ENCODE measurements around the gene CFAP100. TPM values are rescaled to one million over a fixed set of nuclear protein-coding genes. Genes with fewer than 3 reads are reported as not detected.

Gene CFAP100
- total RNA-seq, 4 donors from 2014 or later: not detected

GRCh38 chr3:126459111-126459762 is 64.5 kb downstream of the CFAP100 start:
- DNase-seq (ENCODE audit: extremely low spot score): no peak
- TF ChIP-seq EP300 (IDR thresholded peaks at IDR 0.05) (no peak), POLR2A (IDR thresholded peaks at IDR 0.05; ENCODE audit: low read depth) (no peak), POLR2AphosphoS5 (IDR thresholded peaks at IDR 0.05) (no peak), CTCF (IDR thresholded peaks at IDR 0.05) (no peak)
- no peaks in the 10 kb centered on the region for H3K27me3 ChIP-seq
- intact Hi-C loops (cut with DNase I): no loop called here
- H3K9me3 ChIP-seq: no peaks in the 10 kb centered on the region
- WGBS: 83% methylated on average over 7 of the region's 7 CpGs
- peaks cover 49 to 94% (median 81%) of the 10 kb centered on the region in 4 donors for H3K36me3 ChIP-seq
- H3K4me1 ChIP-seq: peaks cover 0 to 14% (median 1%) of the 10 kb centered on the region in 4 donors
- no peak overlapping the region for H3K4me3 ChIP-seq
- no peak overlapping the region for H3K27ac ChIP-seq (replicated peaks in 1 of 4)

GRCh38 chr3:126459763-126460127 is 65.0 kb downstream of the CFAP100 start:
- DNase-seq (ENCODE audit: extremely low spot score): no peak
- no peaks in the 10 kb centered on the region for H3K27me3 ChIP-seq
- no peak overlapping the region for H3K4me3 ChIP-seq
- TF ChIP-seq EP300 (IDR thresholded peaks at IDR 0.05) (no peak), CTCF (IDR thresholded peaks at IDR 0.05) (no peak), POLR2A (IDR thresholded peaks at IDR 0.05; ENCODE audit: low read depth) (no peak), POLR2AphosphoS5 (IDR thresholded peaks at IDR 0.05) (no peak)
- 91% methylated on average over 9 of the region's 9 CpGs for WGBS
- peaks cover 0 to 15% (median 1%) of the 10 kb centered on the region in 4 donors for H3K4me1 ChIP-seq
- H3K36me3 ChIP-seq: peaks cover 54 to 96% (median 85%) of the 10 kb centered on the region in 4 donors
- H3K9me3 ChIP-seq: no peaks in the 10 kb centered on the region
- intact Hi-C loops (cut with DNase I): no loop called here
- no peak overlapping the region for H3K27ac ChIP-seq (replicated peaks in 1 of 4)

GRCh38 chr3:126460381-126460780 is 65.7 kb downstream of the CFAP100 start:
- Histone ChIP-seq H3K4me1 (peaks cover 0 to 15% (median 1%) of the 10 kb centered on the region in 4 donors), H3K9me3 (no peaks in the 10 kb centered on the region), H3K4me3 (no peak overlapping the region), H3K36me3 (peaks cover 60 to 100% (median 88%) of the 10 kb centered on the region in 4 donors), H3K27ac (replicated peaks in 1 of 4) (no peak overlapping the region), H3K27me3 (no peaks in the 10 kb centered on the region)
- no peak for DNase-seq (ENCODE audit: extremely low spot score)
- WGBS: 83% methylated on average over 6 of the region's 7 CpGs
- no peak for TF ChIP-seq POLR2AphosphoS5 (IDR thresholded peaks at IDR 0.05)
- TF ChIP-seq POLR2A (IDR thresholded peaks at IDR 0.05; ENCODE audit: low read depth): no peak
- no peak for TF ChIP-seq EP300 (IDR thresholded peaks at IDR 0.05)
- TF ChIP-seq CTCF (IDR thresholded peaks at IDR 0.05): no peak
- intact Hi-C loops (cut with DNase I): no loop called here

- no peak overlapping the region for H3K27ac ChIP-seq (replicated peaks in 1 of 4)
- no peak for DNase-seq (ENCODE audit: extremely low spot score)
- intact Hi-C loops (cut with DNase I): no loop called here
- H3K4me1 ChIP-seq: peaks cover under 1 to 19% (median 4%) of the 10 kb centered on the region in 4 donors
- TF ChIP-seq CTCF (IDR thresholded peaks at IDR 0.05) (no peak), EP300 (IDR thresholded peaks at IDR 0.05) (no peak), POLR2A (IDR thresholded peaks at IDR 0.05; ENCODE audit: low read depth) (no peak)
- H3K4me3 ChIP-seq: no peak overlapping the region
- peaks cover 65 to 100% (median 90%) of the 10 kb centered on the region in 4 donors for H3K36me3 ChIP-seq
- no peaks in the 10 kb centered on the region for H3K27me3 ChIP-seq
- WGBS: 77% methylated on average over 15 of the region's 17 CpGs
- no peaks in the 10 kb centered on the region for H3K9me3 ChIP-seq
These were observed 66.9 kb downstream of the CFAP100 start for GRCh38 chr3:126461450-126462070.
